ENCODE data around the gene ARAP1. TPM values are rescaled to one million over a fixed set of nuclear protein-coding genes. Genes with fewer than 3 reads are reported as not detected.

Gene ARAP1
- polyA plus RNA-seq, 1 experiment: 52.4 TPM

- POLR2A ChIA-PET: no interaction called here
- no peak for TF ChIP-seq CTCF (IDR thresholded peaks at IDR 0.05; ENCODE audit: low read depth, low read length)
- H3K4me3 ChIP-seq (ENCODE audit: low read depth, low read length): peak overlapping the region; percentile 80
- H3K9me3 ChIP-seq (ENCODE audit: control insufficient read depth, insufficient read depth, low read length): no peaks in the 10 kb centered on the region
- no peak for DNase-seq (ENCODE audit: low read depth, low spot score)
- CTCF ChIA-PET: interaction anchor here (1.5 kb wide), 1 partner anchor 457 kb away, joined by 3 read pairs; no protein-coding TSS in a partner anchor
- no peaks in the 10 kb centered on the region for H3K27me3 ChIP-seq (ENCODE audit: control insufficient read depth, insufficient read depth, low read length)
- H3K27ac ChIP-seq (ENCODE audit: low read depth, low read length): no peak overlapping the region
These were observed 31.4 kb downstream of the ARAP1 start for GRCh38 chr11:72720784-72721183.

GRCh38 chr11:72720047-72720446, 32.2 kb downstream of the ARAP1 start:
- TF ChIP-seq CTCF (IDR thresholded peaks at IDR 0.05; ENCODE audit: low read depth, low read length): no peak
- peak overlapping the region; percentile 21 for H3K27ac ChIP-seq (ENCODE audit: low read depth, low read length)
- CTCF ChIA-PET: no interaction called here
- POLR2A ChIA-PET: no interaction called here
- peak overlapping the region; percentile 80 for H3K4me3 ChIP-seq (ENCODE audit: low read depth, low read length)
- H3K9me3 ChIP-seq (ENCODE audit: control insufficient read depth, insufficient read depth, low read length): no peaks in the 10 kb centered on the region
- H3K27me3 ChIP-seq (ENCODE audit: control insufficient read depth, insufficient read depth, low read length): no peaks in the 10 kb centered on the region
- DNase-seq (ENCODE audit: low read depth, low spot score): no peak

- CTCF ChIA-PET: no interaction called here
- no peak for TF ChIP-seq CTCF (IDR thresholded peaks at IDR 0.05; ENCODE audit: low read depth, low read length)
- POLR2A ChIA-PET: no interaction called here
- Histone ChIP-seq H3K27ac (ENCODE audit: low read depth, low read length) (no peak overlapping the region), H3K9me3 (ENCODE audit: control insufficient read depth, insufficient read depth, low read length) (no peaks in the 10 kb centered on the region), H3K27me3 (ENCODE audit: control insufficient read depth, insufficient read depth, low read length) (no peaks in the 10 kb centered on the region), H3K4me3 (ENCODE audit: low read depth, low read length) (no peak overlapping the region)
- no peak for DNase-seq (ENCODE audit: low read depth, low spot score)
These were observed 32.7 kb downstream of the ARAP1 start for GRCh38 chr11:72719551-72719950.

GRCh38 chr11:72719144-72719543, 33.1 kb downstream of the ARAP1 start:
- DNase-seq (ENCODE audit: low read depth, low spot score): no peak
- no peak for TF ChIP-seq CTCF (IDR thresholded peaks at IDR 0.05; ENCODE audit: low read depth, low read length)
- Histone ChIP-seq H3K27me3 (ENCODE audit: control insufficient read depth, insufficient read depth, low read length) (no peaks in the 10 kb centered on the region), H3K9me3 (ENCODE audit: control insufficient read depth, insufficient read depth, low read length) (no peaks in the 10 kb centered on the region), H3K27ac (ENCODE audit: low read depth, low read length) (no peak overlapping the region), H3K4me3 (ENCODE audit: low read depth, low read length) (no peak overlapping the region)
- CTCF ChIA-PET: no interaction called here
- POLR2A ChIA-PET: no interaction called here

GRCh38 chr11:72718101-72718501, 34.1 kb downstream of the ARAP1 start:
- DNase-seq (ENCODE audit: low read depth, low spot score): no peak
- Histone ChIP-seq H3K4me3 (ENCODE audit: low read depth, low read length) (no peak overlapping the region), H3K9me3 (ENCODE audit: control insufficient read depth, insufficient read depth, low read length) (no peaks in the 10 kb centered on the region), H3K27me3 (ENCODE audit: control insufficient read depth, insufficient read depth, low read length) (no peaks in the 10 kb centered on the region), H3K27ac (ENCODE audit: low read depth, low read length) (no peak overlapping the region)
- POLR2A ChIA-PET: no interaction called here
- CTCF ChIA-PET: no interaction called here
- no peak for TF ChIP-seq CTCF (IDR thresholded peaks at IDR 0.05; ENCODE audit: low read depth, low read length)

Data from AG04450 (cell line).